DND-41 (cell line): ENCODE measurements around the gene CPA4.

Experiments
- ATAC-seq: fragments of 200-7000 bp; cut with Tn5 transposase; 3 replicates; pipeline ENCODE4 v1.9.1; 2021; ENCODE audit warnings: low read depth; ENCODE audit not compliant: insufficient read depth
- DNase-seq: peaks from one replicate; pipeline ENCODE4 v3.0.0-alpha.2; 2020
- H2AFZ ChIP-seq: 2 replicates; pipeline ENCODE4 v1.6.0; 2012; ENCODE audit warnings: low read depth, low read length
- H3K27ac ChIP-seq: 2 replicates; pipeline ENCODE4 v1.5.1; 2012; ENCODE audit warnings: low read length, inconsistent platforms
- H3K27me3 ChIP-seq: fragments of 200-600 bp; sonication (generic); 2 replicates; pipeline ENCODE4 v1.6.0; 2012; ENCODE audit warnings: low read length, mild to moderate bottlenecking, inconsistent platforms; ENCODE audit not compliant: insufficient read depth, poor library complexity
- H3K36me3 ChIP-seq: 2 replicates; pipeline ENCODE4 v1.5.1; 2012; ENCODE audit warnings: low read length, inconsistent platforms; ENCODE audit not compliant: insufficient read depth
- H3K4me1 ChIP-seq: 2 replicates; pipeline ENCODE4 v1.5.1; 2012; ENCODE audit warnings: mild to moderate bottlenecking, low read length; ENCODE audit not compliant: insufficient read depth
- H3K4me2 ChIP-seq: 2 replicates; pipeline ENCODE4 v1.6.0; 2012; ENCODE audit warnings: mild to moderate bottlenecking, moderate library complexity, low read length, inconsistent platforms; ENCODE audit not compliant: insufficient read depth
- H3K4me3 ChIP-seq, 2 experiments: fragments of 200-600 bp in 1 of 2; shearing (Covaris generic) in 1 of 2; 2 replicates each; pipeline ENCODE4 v1.5.1; 2012 to 2016; ENCODE audit warnings: inconsistent platforms in 2 of 2, low read length in 2 of 2, mild to moderate bottlenecking in 2 of 2, low read depth in 1 of 2, moderate library complexity in 1 of 2
- H3K79me2 ChIP-seq: 2 replicates; pipeline ENCODE4 v1.6.0; 2012; ENCODE audit warnings: low read length, inconsistent platforms; ENCODE audit not compliant: insufficient read depth
- H3K9ac ChIP-seq: 2 replicates; pipeline ENCODE4 v1.6.0; 2012; ENCODE audit warnings: low read depth, mild to moderate bottlenecking, inconsistent platforms, low read length, moderate library complexity
- H3K9me3 ChIP-seq: 2 replicates; pipeline ENCODE4 v1.5.1; 2012; ENCODE audit warnings: low read length, moderate library complexity, mild to moderate bottlenecking, inconsistent platforms; ENCODE audit not compliant: insufficient read depth, severe bottlenecking
- H4K20me1 ChIP-seq: 2 replicates; pipeline ENCODE4 v1.6.0; 2012; ENCODE audit warnings: low read length; ENCODE audit not compliant: insufficient read depth
- CTCF ChIP-seq: IDR thresholded peaks from 2 replicates; pipeline ENCODE4 v1.5.1; 2012; ENCODE audit warnings: borderline replicate concordance, low read length, moderate library complexity, mild to moderate bottlenecking; ENCODE audit not compliant: poor library complexity, severe bottlenecking; ENCODE audit errors: extremely low read depth
- EZH2 ChIP-seq: IDR thresholded peaks from 3 replicates; pipeline ENCODE4 v1.6.1; 2012; ENCODE audit warnings: borderline replicate concordance, low read depth, mild to moderate bottlenecking, moderate library complexity, low read length, inconsistent platforms; ENCODE audit not compliant: severe bottlenecking

The CPA4 gene

GRCh38 chr7:130337410-130337971 is 44.5 kb downstream of the CPA4 start:
- Histone ChIP-seq H3K4me1 (no peaks in the 10 kb centered on the region), H3K36me3 (no peaks in the 10 kb centered on the region), H3K4me3 (no peak overlapping the region), H3K9ac (no peak overlapping the region), H3K27me3 (no peaks in the 10 kb centered on the region), H3K27ac (no peak overlapping the region), H3K9me3 (no peaks in the 10 kb centered on the region), H3K79me2 (no peaks in the 10 kb centered on the region), H2AFZ (no peak overlapping the region), H3K4me2 (no peak overlapping the region), H4K20me1 (no peaks in the 10 kb centered on the region)
- DNase-seq: no peak
- ATAC-seq: no peak
- no peak for TF ChIP-seq EZH2
- no peak for TF ChIP-seq CTCF

- Histone ChIP-seq H3K27me3 (no peaks in the 10 kb centered on the region), H2AFZ (no peak overlapping the region), H3K27ac (no peak overlapping the region), H3K79me2 (no peaks in the 10 kb centered on the region), H3K9me3 (no peaks in the 10 kb centered on the region), H3K4me2 (no peak overlapping the region), H3K36me3 (no peaks in the 10 kb centered on the region), H3K4me3 (no peak overlapping the region), H3K4me1 (no peaks in the 10 kb centered on the region), H3K9ac (no peak overlapping the region), H4K20me1 (no peaks in the 10 kb centered on the region)
- TF ChIP-seq EZH2 (no peak), CTCF (no peak)
- DNase-seq: no peak
- no peak for ATAC-seq
Measured at GRCh38 chr7:130338233-130338632, 45.3 kb downstream of the CPA4 start.

- H2AFZ ChIP-seq: no peak overlapping the region
- no peaks in the 10 kb centered on the region for H3K27me3 ChIP-seq
- H3K4me3 ChIP-seq: no peak overlapping the region
- H3K9me3 ChIP-seq: no peaks in the 10 kb centered on the region
- H3K36me3 ChIP-seq: no peaks in the 10 kb centered on the region
- no peak overlapping the region for H3K27ac ChIP-seq
- no peaks in the 10 kb centered on the region for H3K4me1 ChIP-seq
- TF ChIP-seq EZH2 (no peak), CTCF (no peak)
- no peaks in the 10 kb centered on the region for H4K20me1 ChIP-seq
- no peak for DNase-seq
- no peak overlapping the region for H3K4me2 ChIP-seq
- no peak for ATAC-seq
- H3K9ac ChIP-seq: no peak overlapping the region
- H3K79me2 ChIP-seq: no peaks in the 10 kb centered on the region
Measured at GRCh38 chr7:130341882-130342281, 48.9 kb downstream of the CPA4 start.
